Cardiac muscle cell (in vitro differentiated cells and primary cell): ENCODE results near the gene TPRG1. TPM values are rescaled to one million over a fixed set of nuclear protein-coding genes. Genes with fewer than 3 reads are reported as not detected.

ENCODE experiments used
- DNase-seq, 2 donors: peaks; one replicate each; pipeline versions ENCODE4 v3.0.0 to v3.0.0-alpha.2; 2010 to 2017; ENCODE audit warnings: low read depth in 1 of 2, low spot score in 1 of 2
- H3K27ac ChIP-seq: fragments of 200-600 bp; sonication (generic); 2 replicates; pipeline ENCODE4 v1.5.1; 2016
- H3K27me3 ChIP-seq: fragments of 200-600 bp; sonication (generic); 2 replicates; pipeline ENCODE4 v1.6.0; 2016; ENCODE audit warnings: control low read depth
- H3K36me3 ChIP-seq: fragments of 200-600 bp; sonication (generic); 2 replicates; pipeline ENCODE4 v1.5.1; 2016; ENCODE audit warnings: control low read depth
- H3K4me1 ChIP-seq: fragments of 200-600 bp; sonication (generic); 2 replicates; pipeline ENCODE4 v1.8.1; 2017; ENCODE audit warnings: low read depth, mild to moderate bottlenecking, mixed run types
- H3K4me3 ChIP-seq: fragments of 200-600 bp; sonication (generic); 2 replicates; pipeline ENCODE4 v1.5.1; 2016; ENCODE audit warnings: mild to moderate bottlenecking
- H3K9me3 ChIP-seq: fragments of 200-600 bp; sonication (generic); 2 replicates; pipeline ENCODE4 v1.5.1; 2017; ENCODE audit warnings: low read depth, mild to moderate bottlenecking, control low read depth
- polyA plus RNA-seq: library from polyadenylated mRNA; unstranded; fragments of >200 nt; fragmentation: Nextera tagmentation; extraction: Ambion mirVana; gene quantifications from 2 replicates; pipeline ENCODE4 v1.2.1, GENCODE V29; 2016
- total RNA-seq: library from RNA; depleted of rRNA; stranded (reverse); fragments of >200 nt; gene quantifications from 2 replicates; pipeline ENCODE4 v1.2.3, GENCODE V29; 2016
- TF ChIP-seq, protein P1 (sequence below): IDR thresholded peaks from 2 replicates; pipeline ENCODE4 v1.5.1; 2012; ENCODE audit warnings: low read depth, mild to moderate bottlenecking, low read length

TPRG1 gene
- total and polyA plus RNA-seq, 2 experiments from 2014 or later: 0.09 to 0.48 TPM

DNA sequence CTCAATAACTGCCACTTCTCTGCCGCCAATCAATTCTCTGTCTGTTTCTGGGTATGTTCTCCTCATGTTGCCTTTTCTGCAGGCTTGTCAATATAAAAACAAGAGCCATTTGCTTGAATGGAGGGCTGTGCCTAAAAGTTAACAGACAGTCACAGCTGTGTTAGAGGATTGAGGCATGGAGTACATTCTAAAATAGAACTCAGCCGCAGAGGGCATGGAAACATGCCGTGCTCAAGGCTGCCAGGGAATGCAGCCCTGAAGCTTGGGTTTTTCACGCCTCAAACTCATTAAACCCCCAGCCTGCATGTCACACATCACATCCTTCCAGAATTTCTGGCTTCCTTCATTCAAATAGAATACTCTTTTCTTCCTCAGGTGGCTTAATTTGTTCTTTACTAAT lies 166.6 kb downstream of the TPRG1 start:
- no peaks in the 10 kb centered on the region for H3K9me3 ChIP-seq
- no peaks in the 10 kb centered on the region for H3K27me3 ChIP-seq
- H3K27ac ChIP-seq: peak overlapping the region; percentile 2
- DNase-seq: no peak
- H3K4me3 ChIP-seq: no peak overlapping the region
- H3K36me3 ChIP-seq: no peaks in the 10 kb centered on the region
- peaks cover 13% of the 10 kb centered on the region for H3K4me1 ChIP-seq
- TF ChIP-seq, protein P1, sequence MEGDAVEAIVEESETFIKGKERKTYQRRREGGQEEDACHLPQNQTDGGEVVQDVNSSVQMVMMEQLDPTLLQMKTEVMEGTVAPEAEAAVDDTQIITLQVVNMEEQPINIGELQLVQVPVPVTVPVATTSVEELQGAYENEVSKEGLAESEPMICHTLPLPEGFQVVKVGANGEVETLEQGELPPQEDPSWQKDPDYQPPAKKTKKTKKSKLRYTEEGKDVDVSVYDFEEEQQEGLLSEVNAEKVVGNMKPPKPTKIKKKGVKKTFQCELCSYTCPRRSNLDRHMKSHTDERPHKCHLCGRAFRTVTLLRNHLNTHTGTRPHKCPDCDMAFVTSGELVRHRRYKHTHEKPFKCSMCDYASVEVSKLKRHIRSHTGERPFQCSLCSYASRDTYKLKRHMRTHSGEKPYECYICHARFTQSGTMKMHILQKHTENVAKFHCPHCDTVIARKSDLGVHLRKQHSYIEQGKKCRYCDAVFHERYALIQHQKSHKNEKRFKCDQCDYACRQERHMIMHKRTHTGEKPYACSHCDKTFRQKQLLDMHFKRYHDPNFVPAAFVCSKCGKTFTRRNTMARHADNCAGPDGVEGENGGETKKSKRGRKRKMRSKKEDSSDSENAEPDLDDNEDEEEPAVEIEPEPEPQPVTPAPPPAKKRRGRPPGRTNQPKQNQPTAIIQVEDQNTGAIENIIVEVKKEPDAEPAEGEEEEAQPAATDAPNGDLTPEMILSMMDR: no peak

DNA sequence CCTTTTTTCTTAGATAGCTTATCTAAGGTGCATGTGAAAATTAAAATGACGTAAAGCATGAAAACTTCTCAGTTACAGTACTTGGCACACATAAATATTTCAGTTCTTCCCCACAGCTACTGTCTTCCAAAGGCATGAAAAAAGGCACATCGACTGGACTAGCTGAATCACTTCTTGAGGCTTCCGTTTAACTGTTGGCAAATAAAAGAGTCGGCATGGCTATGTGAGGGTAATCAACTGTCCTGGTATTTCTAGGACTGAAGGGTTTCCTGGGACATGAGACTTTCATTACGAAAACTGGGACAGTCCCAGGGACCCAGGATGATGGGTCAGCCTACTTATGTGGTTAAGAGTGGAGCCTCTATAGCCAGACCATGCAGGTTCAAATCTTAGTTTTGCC lies 168.2 kb downstream of the TPRG1 start:
- Histone ChIP-seq H3K4me1 (peaks cover 13% of the 10 kb centered on the region), H3K4me3 (no peak overlapping the region), H3K36me3 (no peaks in the 10 kb centered on the region), H3K27ac (no peak overlapping the region), H3K9me3 (no peaks in the 10 kb centered on the region), H3K27me3 (no peaks in the 10 kb centered on the region)
- no peak for DNase-seq
- TF ChIP-seq, protein P1: no peak

DNA sequence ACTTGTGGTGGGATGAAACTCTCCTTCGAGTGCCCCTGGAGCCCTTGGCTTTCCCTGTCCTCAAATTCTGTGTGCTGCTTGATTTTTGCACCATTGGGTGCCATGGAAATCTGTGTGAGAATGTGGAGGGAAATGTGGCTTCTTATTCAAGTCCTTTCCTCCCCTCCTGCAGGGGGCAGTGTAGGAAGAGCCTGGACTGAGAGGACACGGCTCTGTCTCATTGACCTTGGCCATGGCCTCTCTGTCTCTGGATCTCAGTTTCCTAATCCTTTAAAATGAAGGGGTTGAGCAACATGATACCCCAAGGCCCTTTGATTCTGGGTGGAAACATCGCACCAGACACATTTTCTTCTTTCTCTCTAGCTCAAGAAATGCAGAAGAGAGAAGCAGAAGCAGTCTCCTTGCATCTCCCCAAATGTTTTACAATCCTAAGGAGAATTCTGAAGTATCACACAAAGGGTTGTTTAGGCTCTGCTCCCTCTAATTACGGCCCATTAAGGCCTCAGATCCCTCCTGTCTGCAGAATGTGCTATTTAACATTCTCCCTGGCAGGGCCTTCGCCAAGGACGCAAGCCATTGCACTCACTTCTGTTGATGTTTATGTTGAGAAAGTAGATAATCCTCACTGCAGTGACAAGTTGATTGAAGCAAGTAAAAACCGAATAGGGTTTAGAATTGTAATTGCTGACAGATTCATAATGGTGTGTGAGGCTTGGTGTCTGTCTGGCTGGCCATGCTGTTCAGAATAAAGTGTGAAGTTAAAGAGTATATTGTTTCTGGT lies 169.1 kb downstream of the TPRG1 start:
- no peaks in the 10 kb centered on the region for H3K9me3 ChIP-seq
- H3K4me1 ChIP-seq: peaks cover 13% of the 10 kb centered on the region
- H3K27ac ChIP-seq: peak overlapping the region; percentile 62
- H3K4me3 ChIP-seq: no peak overlapping the region
- no peaks in the 10 kb centered on the region for H3K36me3 ChIP-seq
- no peak for DNase-seq
- TF ChIP-seq, protein P1: peak; percentile 9
- H3K27me3 ChIP-seq: no peaks in the 10 kb centered on the region

DNA sequence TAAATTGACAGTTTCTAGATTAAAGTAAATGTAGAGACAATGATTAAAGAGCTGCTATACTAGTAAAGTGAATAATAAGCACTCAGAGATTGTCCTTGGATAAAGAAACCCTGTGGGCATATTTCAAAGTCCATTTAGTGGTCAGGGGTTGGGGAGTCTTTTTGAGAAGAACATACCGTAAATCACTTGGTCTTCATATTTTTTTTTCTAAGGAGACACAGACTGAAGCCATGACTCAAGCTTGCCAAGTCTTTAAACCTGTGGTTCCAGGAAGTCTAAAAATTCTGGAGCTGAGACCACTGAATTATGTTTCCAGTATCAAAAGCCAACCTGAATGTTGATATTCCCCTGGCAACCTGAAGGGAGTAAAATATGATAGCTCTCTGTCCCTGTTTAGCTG lies 171.0 kb downstream of the TPRG1 start:
- Histone ChIP-seq H3K9me3 (no peaks in the 10 kb centered on the region), H3K36me3 (no peaks in the 10 kb centered on the region), H3K27me3 (no peaks in the 10 kb centered on the region), H3K4me1 (peaks cover 10% of the 10 kb centered on the region), H3K4me3 (no peak overlapping the region), H3K27ac (no peak overlapping the region)
- no peak for DNase-seq
- TF ChIP-seq, protein P1: no peak

DNA sequence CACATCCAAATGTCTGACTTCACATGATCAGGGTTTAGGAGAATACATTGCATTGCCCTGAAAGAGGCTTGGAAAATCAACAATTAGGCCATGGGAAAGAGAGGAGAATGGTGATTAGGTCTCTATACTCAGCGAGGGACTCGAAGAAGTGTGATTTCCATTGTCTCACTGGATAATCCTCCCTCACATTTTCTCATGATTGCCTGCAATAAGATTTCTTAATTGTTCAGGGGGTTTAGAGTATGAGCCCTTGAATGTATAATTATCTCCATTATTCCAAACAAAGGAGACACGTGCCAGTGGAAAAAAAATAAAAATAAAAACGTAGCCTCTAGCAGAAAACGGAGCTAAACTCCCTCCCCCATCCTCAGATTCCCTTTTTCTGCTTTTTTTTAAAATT lies 173.2 kb downstream of the TPRG1 start:
- H3K4me1 ChIP-seq: no peaks in the 10 kb centered on the region
- no peak for DNase-seq
- no peaks in the 10 kb centered on the region for H3K9me3 ChIP-seq
- H3K36me3 ChIP-seq: no peaks in the 10 kb centered on the region
- no peak overlapping the region for H3K4me3 ChIP-seq
- H3K27me3 ChIP-seq: no peaks in the 10 kb centered on the region
- no peak overlapping the region for H3K27ac ChIP-seq
- TF ChIP-seq, protein P1: no peak
